IMR-90 (cell line): Measurements from ENCODE around the gene TCOF1. TPM values are rescaled to one million over a fixed set of nuclear protein-coding genes. Genes with fewer than 3 reads are reported as not detected.

Experiments
- ATAC-seq: fragments of 200-7000 bp; cut with Tn5 transposase; 2 replicates; pipeline ENCODE4 v1.9.1; 2020; ENCODE audit warnings: low read depth, mild to moderate bottlenecking, moderate library complexity
- BruUV-seq: library from RNA; stranded (reverse); fragments of 400-500 nt; replicated peaks from 2 replicates; lab custom pipeline; 2021; lab: Mats Ljungman, UMichigan
- CTCF ChIA-PET: fragments of 300-600 bp; formaldehyde crosslinking; extraction: SDS; loops from one replicate; lab custom pipeline; 2021; ENCODE audit warnings: antibody characterized with exemption; lab: Yijun Ruan, JAX
- POLR2A ChIA-PET: fragments of 300-600 bp; sonication (Branson Sonifier 250); formaldehyde crosslinking; loops from one replicate; lab custom pipeline; 2022; ENCODE audit warnings: antibody characterized with exemption; ENCODE audit not compliant: unreplicated experiment; lab: Charles Lee
- DNase-seq: peaks from one replicate; pipeline ENCODE4 v3.0.0; 2013
- H2AFZ ChIP-seq: replicated peaks from 2 replicates; pipeline ENCODE3; 2013; ENCODE audit warnings: low read length, mild to moderate bottlenecking; ENCODE audit not compliant: poor library complexity
- H2AK5ac ChIP-seq: 2 replicates; pipeline ENCODE4 v1.6.1; 2013; ENCODE audit warnings: low read depth, low read length, inconsistent platforms
- H2AK9ac ChIP-seq: replicated peaks from 2 replicates; pipeline ENCODE3; 2013; ENCODE audit warnings: mild to moderate bottlenecking, low read depth, low read length, moderate library complexity; ENCODE audit not compliant: poor library complexity
- H2BK120ac ChIP-seq: 2 replicates; pipeline ENCODE4 v1.6.1; 2013; ENCODE audit warnings: low read depth, low read length, inconsistent platforms
- H2BK15ac ChIP-seq: 3 replicates; pipeline ENCODE4 v1.6.1; 2013; ENCODE audit warnings: low read depth, low read length, inconsistent platforms
- H2BK20ac ChIP-seq: 2 replicates; pipeline ENCODE4 v1.6.1; 2013; ENCODE audit warnings: low read depth, mild to moderate bottlenecking, inconsistent platforms, low read length, moderate library complexity
- H2BK5ac ChIP-seq: 2 replicates; pipeline ENCODE4 v1.6.1; 2013; ENCODE audit warnings: mild to moderate bottlenecking, low read depth, low read length, inconsistent platforms; ENCODE audit not compliant: poor library complexity, severe bottlenecking
- H3K14ac ChIP-seq: replicated peaks from 2 replicates; pipeline ENCODE4 v1.6.1; 2013; ENCODE audit warnings: low read depth, low read length, inconsistent platforms
- H3K18ac ChIP-seq: 2 replicates; pipeline ENCODE4 v1.6.1; 2013; ENCODE audit warnings: low read depth, low read length, control low read depth
- H3K23ac ChIP-seq: 2 replicates; pipeline ENCODE4 v1.6.1; 2013; ENCODE audit warnings: low read depth, low read length, inconsistent platforms
- H3K27ac ChIP-seq: 2 replicates; pipeline ENCODE4 v1.5.1; 2013; ENCODE audit warnings: mild to moderate bottlenecking, control low read depth, low read length; ENCODE audit not compliant: insufficient read depth
- H3K27me3 ChIP-seq: 2 replicates; pipeline ENCODE4 v1.6.1; 2013; ENCODE audit warnings: low read length; ENCODE audit not compliant: control insufficient read depth, insufficient read depth
- H3K36me3 ChIP-seq: 2 replicates; pipeline ENCODE4 v1.6.1; 2013; ENCODE audit warnings: low read length, mixed read lengths; ENCODE audit not compliant: control insufficient read depth, insufficient read depth
- H3K4ac ChIP-seq: 2 replicates; pipeline ENCODE4 v1.6.1; 2013; ENCODE audit warnings: low read depth, low read length, inconsistent platforms
- H3K4me1 ChIP-seq: 2 replicates; pipeline ENCODE4 v1.6.1; 2013; ENCODE audit warnings: low read length, mixed read lengths; ENCODE audit not compliant: control insufficient read depth, insufficient read depth
- H3K4me2 ChIP-seq: 2 replicates; pipeline ENCODE4 v1.6.1; 2013; ENCODE audit warnings: low read depth, mild to moderate bottlenecking, control low read depth, low read length, moderate library complexity
- H3K4me3 ChIP-seq: 2 replicates; pipeline ENCODE4 v1.5.1; 2013; ENCODE audit warnings: low read depth, mild to moderate bottlenecking, control low read depth, low read length, moderate library complexity; ENCODE audit not compliant: insufficient read depth
- H3K56ac ChIP-seq: 2 replicates; pipeline ENCODE4 v1.6.1; 2013; ENCODE audit warnings: low read length, inconsistent platforms; ENCODE audit not compliant: insufficient read depth; ENCODE audit errors: extremely low read depth
- H3K79me1 ChIP-seq, 2 experiments: 2 replicates each; pipeline ENCODE4 v1.6.1; 2013; ENCODE audit warnings: low read length in 2 of 2, inconsistent platforms in 1 of 2, low read depth in 1 of 2
- H3K9ac ChIP-seq: 2 replicates; pipeline ENCODE4 v1.6.1; 2013; ENCODE audit warnings: low read depth, low read length, control low read depth
- H3K9me1 ChIP-seq: 2 replicates; pipeline ENCODE4 v1.6.1; 2013; ENCODE audit warnings: low read length, inconsistent platforms; ENCODE audit not compliant: insufficient read depth
- H3K9me3 ChIP-seq: 2 replicates; pipeline ENCODE4 v1.6.1; 2013; ENCODE audit warnings: low read length; ENCODE audit not compliant: control insufficient read depth, insufficient read depth
- H4K20me1 ChIP-seq: 2 replicates; pipeline ENCODE4 v1.6.1; 2013; ENCODE audit warnings: low read length, inconsistent platforms; ENCODE audit not compliant: insufficient read depth
- H4K5ac ChIP-seq: 2 replicates; pipeline ENCODE4 v1.6.1; 2013; ENCODE audit warnings: mild to moderate bottlenecking, low read depth, low read length, control low read depth
- H4K8ac ChIP-seq, 2 experiments: 2 replicates each; pipeline ENCODE4 v1.6.1; 2013; ENCODE audit warnings: low read depth in 2 of 2, low read length in 2 of 2, control low read depth in 1 of 2, inconsistent platforms in 1 of 2
- H4K91ac ChIP-seq: 2 replicates; pipeline ENCODE4 v1.6.1; 2013; ENCODE audit warnings: low read depth, low read length, inconsistent platforms; ENCODE audit not compliant: insufficient read depth
- MXI1 ChIP-seq: IDR thresholded peaks from 2 replicates; pipeline ENCODE4 v1.6.1; 2012; ENCODE audit warnings: low read depth, mild to moderate bottlenecking, low read length, moderate library complexity, borderline replicate concordance
- POLR2A ChIP-seq: IDR thresholded peaks from 2 replicates; pipeline ENCODE4 v1.6.1; 2012; ENCODE audit warnings: mild to moderate bottlenecking, low read depth, low read length
- WGBS, 2 experiments: methylation state at CpG; one replicate each; pipeline versions ENCODE4 v1.1.5 to v1.1.7; 2013; ENCODE audit warnings: missing lambda C conversion rate in 2 of 2; ENCODE audit not compliant: insufficient read length in 1 of 2; ENCODE audit errors: extremely low coverage in 2 of 2; 5-methylcytosine and 5-hydroxymethylcytosine counted together
- dilution Hi-C: fragments of 300-500 bp; cut with HindIII; formaldehyde crosslinking; loops from one replicate; pipeline ENCODE4 v1.14.3; 2018; ENCODE audit warnings: low sequenced_read_pairs; ENCODE audit not compliant: unreplicated experiment
- in situ Hi-C: fragments of 300-500 bp; cut with MboI; formaldehyde crosslinking; loops from 3 replicates; pipeline ENCODE4 v1.14.3; 2019; ENCODE audit warnings: low sequenced_read_pairs, inconsistent platforms, mixed read lengths
- intact Hi-C: fragments of 100-400 bp; cut with micrococcal nuclease; formaldehyde crosslinking; loops from 2 replicates; pipeline ENCODE4 v1.10.0; 2022
- polyA plus RNA-seq, 3 experiments: library from polyadenylated mRNA; depleted of rRNA; stranded (reverse); fragments of >200 nt; gene quantifications; 2 replicates each; pipeline ENCODE4 v1.2.3, GENCODE V29; 2012; ENCODE audit warnings: low replicate concordance in 1 of 3
- total RNA-seq: library from RNA; depleted of rRNA; stranded (reverse); fragments of >200 nt; gene quantifications from 2 replicates; pipeline ENCODE4 v1.2.3, GENCODE V29; 2012

Gene TCOF1
- total and polyA plus RNA-seq, 2 of the 4 experiments (the other 2 are of a cell fraction), result 18.2 to 19.7 TPM

GRCh38 chr5:150391986-150392385 lies 34.5 kb downstream of the TCOF1 start:
- in situ Hi-C loops, result no loop called here
- no peak for ATAC-seq

More at GRCh38 chr5:150391986-150392385, 34.5 kb downstream of the TCOF1 start:
- Histone ChIP-seq H2AFZ (no peak overlapping the region), H3K23ac (no peak overlapping the region), H3K9me3 (no peaks in the 10 kb centered on the region), H4K8ac (no peak overlapping the region), H3K4me1 (peaks cover 1% of the 10 kb centered on the region), H2AK5ac (no peak overlapping the region), H4K20me1 (no peaks in the 10 kb centered on the region), H4K5ac (no peak overlapping the region), H2BK15ac (no peak overlapping the region), H3K9me1 (peaks cover 12% of the 10 kb centered on the region), H3K4ac (no peak overlapping the region), H2BK20ac (no peak overlapping the region), H2BK120ac (no peak overlapping the region), H2BK5ac (no peak overlapping the region), H3K27me3 (no peaks in the 10 kb centered on the region), H4K91ac (no peak overlapping the region), H3K56ac (no peak overlapping the region), H2AK9ac (no peak overlapping the region), H3K27ac (no peak overlapping the region), H3K4me2 (no peak overlapping the region), H3K79me1 (no peaks in the 10 kb centered on the region), H3K18ac (no peak overlapping the region), H3K9ac (no peak overlapping the region), H3K14ac (no peak overlapping the region), H3K4me3 (no peak overlapping the region), H3K36me3 (peaks cover 66% of the 10 kb centered on the region)
- intact Hi-C loops, result no loop called here
- BruUV-seq, result no TSS peak
- dilution Hi-C loops, result no loop called here
- CTCF ChIA-PET, result no interaction called here
- DNase-seq, result no peak
- POLR2A ChIA-PET, result no interaction called here
- TF ChIP-seq MXI1, result no peak
- no peak for TF ChIP-seq POLR2A
- whole genome bisulfite sequencing, 2 experiments, result no CpG with 5 or more reads among the region's 3 CpGs
